MM.1S (cell line): ENCODE measurements around the gene SOD1.

Source experiments
- DNase-seq: peaks from one replicate; pipeline ENCODE4 v3.0.0-alpha.2; 2015
- H2AFZ ChIP-seq: fragments of 300-600 bp; sonication (generic); 2 replicates; pipeline ENCODE4 v1.6.0; 2016; ENCODE audit warnings: antibody characterized with exemption, low read length
- H3F3A ChIP-seq: fragments of 300-600 bp; sonication (generic); 2 replicates; pipeline ENCODE4 v1.6.1; 2016; ENCODE audit warnings: mild to moderate bottlenecking, antibody characterized with exemption, low read length, moderate library complexity, mixed read lengths; ENCODE audit not compliant: insufficient read depth
- H3K27ac ChIP-seq: fragments of 300-600 bp; sonication (generic); 2 replicates; pipeline ENCODE4 v1.5.1; 2016; ENCODE audit warnings: mild to moderate bottlenecking, low read length
- H3K27me3 ChIP-seq: fragments of 300-600 bp; sonication (generic); replicated peaks from 2 replicates; pipeline ENCODE4 v1.6.0; 2016; ENCODE audit warnings: low read length; ENCODE audit not compliant: insufficient read depth
- H3K36me3 ChIP-seq: fragments of 300-600 bp; sonication (generic); replicated peaks from 2 replicates; pipeline ENCODE4 v1.6.1; 2016; ENCODE audit warnings: mild to moderate bottlenecking, low read length, mixed read lengths; ENCODE audit not compliant: insufficient read depth
- H3K4me1 ChIP-seq: fragments of 300-600 bp; sonication (generic); 2 replicates; pipeline ENCODE4 v1.6.1; 2016; ENCODE audit warnings: low read length, mixed read lengths
- H3K4me2 ChIP-seq: fragments of 300-600 bp; sonication (generic); 2 replicates; pipeline ENCODE4 v1.6.0; 2016; ENCODE audit warnings: low read depth, low read length
- H3K4me3 ChIP-seq: fragments of 300-600 bp; sonication (generic); 2 replicates; pipeline ENCODE4 v1.5.1; 2016; ENCODE audit warnings: low read length, mixed read lengths
- H3K79me2 ChIP-seq: fragments of 300-600 bp; sonication (generic); 2 replicates; pipeline ENCODE4 v1.6.1; 2016; ENCODE audit warnings: mixed run types, low read length, mixed read lengths
- H3K9ac ChIP-seq: fragments of 300-600 bp; sonication (generic); 2 replicates; pipeline ENCODE4 v1.6.1; 2016; ENCODE audit warnings: low read length, mixed read lengths
- H3K9me2 ChIP-seq: fragments of 300-600 bp; sonication (generic); replicated peaks from 2 replicates; pipeline ENCODE4 v1.6.1; 2016; ENCODE audit warnings: mild to moderate bottlenecking, low read length, mixed read lengths; ENCODE audit not compliant: insufficient read depth
- H3K9me3 ChIP-seq: fragments of 300-600 bp; sonication (generic); replicated peaks from 2 replicates; pipeline ENCODE4 v1.6.1; 2016; ENCODE audit warnings: mild to moderate bottlenecking, low read length, mixed read lengths; ENCODE audit not compliant: insufficient read depth
- H4K20me1 ChIP-seq: fragments of 300-600 bp; sonication (generic); 2 replicates; pipeline ENCODE4 v1.6.1; 2016; ENCODE audit warnings: mild to moderate bottlenecking, low read length, moderate library complexity, mixed read lengths; ENCODE audit not compliant: insufficient read depth
- CTCF ChIP-seq: fragments of 300-600 bp; sonication (generic); IDR thresholded peaks from 2 replicates; pipeline ENCODE4 v1.5.1; 2016; ENCODE audit warnings: antibody characterized with exemption, low read length, mixed read lengths
- EZH2 ChIP-seq: fragments of 300-600 bp; sonication (generic); optimal IDR thresholded peaks from 2 replicates; pipeline ENCODE3; 2017; ENCODE audit warnings: low read depth, mild to moderate bottlenecking, antibody characterized with exemption, low read length, mixed read lengths
- EZH2phosphoT487 ChIP-seq: fragments of 300-600 bp; sonication (generic); IDR thresholded peaks from 2 replicates; pipeline ENCODE4 v1.6.1; 2018; ENCODE audit warnings: antibody characterized with exemption, low read length

Gene SOD1

GRCh38 chr21:31667639-31668038, 8.1 kb downstream of the SOD1 start:
- H3K79me2 ChIP-seq, result peaks cover 51% of the 10 kb centered on the region
- 0 out of 2 replicates have a peak, but pooled peaks cover 14% of the 10 kb centered on the region for H4K20me1 ChIP-seq
- no peak overlapping the region for H2AFZ ChIP-seq
- H3K9me3 ChIP-seq, result no peaks in the 10 kb centered on the region
- no peaks in the 10 kb centered on the region for H3K9me2 ChIP-seq
- H3K27me3 ChIP-seq, result no peaks in the 10 kb centered on the region
- DNase-seq, result no peak
- peaks cover 34% of the 10 kb centered on the region for H3F3A ChIP-seq
- no peak overlapping the region for H3K4me2 ChIP-seq
- H3K9ac ChIP-seq, result no peak overlapping the region
- H3K36me3 ChIP-seq, result peaks cover 17% of the 10 kb centered on the region
- H3K4me1 ChIP-seq, result no peaks in the 10 kb centered on the region
- TF ChIP-seq EZH2, result no peak
- TF ChIP-seq EZH2phosphoT487, result no peak
- no peak for TF ChIP-seq CTCF
- H3K27ac ChIP-seq, result no peak overlapping the region
- no peak overlapping the region for H3K4me3 ChIP-seq

GRCh38 chr21:31668651-31669491, 9.4 kb downstream of the SOD1 start:
- H3K4me2 ChIP-seq, result no peak overlapping the region
- no peak overlapping the region for H2AFZ ChIP-seq
- H4K20me1 ChIP-seq, result 0 out of 2 replicates have a peak, but pooled peaks cover 8% of the 10 kb centered on the region
- no peaks in the 10 kb centered on the region for H3K9me3 ChIP-seq
- H3K4me3 ChIP-seq, result no peak overlapping the region
- H3K4me1 ChIP-seq, result no peaks in the 10 kb centered on the region
- no peak for TF ChIP-seq EZH2
- no peak for TF ChIP-seq CTCF
- TF ChIP-seq EZH2phosphoT487, result no peak
- peaks cover 17% of the 10 kb centered on the region for H3K36me3 ChIP-seq
- no peaks in the 10 kb centered on the region for H3K27me3 ChIP-seq
- peaks cover 34% of the 10 kb centered on the region for H3F3A ChIP-seq
- H3K9me2 ChIP-seq, result no peaks in the 10 kb centered on the region
- H3K27ac ChIP-seq, result no peak overlapping the region
- peaks cover 39% of the 10 kb centered on the region for H3K79me2 ChIP-seq
- DNase-seq, result no peak
- no peak overlapping the region for H3K9ac ChIP-seq

GRCh38 chr21:31670070-31670469, 10.6 kb downstream of the SOD1 start:
- Histone ChIP-seq H3K4me1 (no peaks in the 10 kb centered on the region), H3K4me3 (no peak overlapping the region), H2AFZ (no peak overlapping the region), H3K27ac (no peak overlapping the region), H3K9me2 (no peaks in the 10 kb centered on the region), H3K9me3 (no peaks in the 10 kb centered on the region), H3K36me3 (peaks cover 17% of the 10 kb centered on the region), H4K20me1 (0 out of 2 replicates have a peak, but pooled peaks cover 8% of the 10 kb centered on the region), H3K9ac (no peak overlapping the region), H3K4me2 (no peak overlapping the region), H3F3A (peaks cover 34% of the 10 kb centered on the region), H3K27me3 (no peaks in the 10 kb centered on the region), H3K79me2 (peaks cover 28% of the 10 kb centered on the region)
- no peak for DNase-seq
- TF ChIP-seq CTCF (no peak), EZH2 (no peak), EZH2phosphoT487 (no peak)
